Testis (tissue), 3 donors: ENCODE measurements around the gene SPDEF. TPM values are rescaled to one million over a fixed set of nuclear protein-coding genes. Genes with fewer than 3 reads are reported as not detected.

Experiments
- DNase-seq: peaks from one replicate; pipeline ENCODE4 v3.0.0-alpha.2; 2019
- H3K27ac ChIP-seq, 2 donors: fragments of 200-600 bp; sonication (generic); one replicate each; pipeline ENCODE4 v1.5.1; 2019
- H3K27me3 ChIP-seq: fragments of 200-600 bp; sonication (generic); one replicate; pipeline ENCODE4 v1.5.1; 2019
- H3K36me3 ChIP-seq: fragments of 200-600 bp; sonication (generic); one replicate; pipeline ENCODE4 v1.5.1; 2017; ENCODE audit warnings: low read depth; ENCODE audit errors: missing control alignments
- H3K4me1 ChIP-seq: fragments of 200-600 bp; sonication (generic); one replicate; pipeline ENCODE4 v1.5.1; 2019
- H3K4me3 ChIP-seq, 2 donors: fragments of 200-600 bp; sonication (generic); one replicate each; pipeline ENCODE4 v1.5.1; 2017 to 2019
- H3K9me3 ChIP-seq: fragments of 200-600 bp; sonication (generic); one replicate; pipeline ENCODE4 v1.5.1; 2017
- CTCF ChIP-seq, 3 experiments: fragments of 450-650 bp in 2 of 3; fragments of 200-600 bp in 1 of 3; sonication (generic) in 1 of 3; IDR thresholded peaks; one replicate each; pipeline ENCODE4 v1.5.1; 2016 to 2019; ENCODE audit warnings: antibody characterized with exemption in 3 of 3, mild to moderate bottlenecking in 2 of 3, moderate library complexity in 1 of 3
- POLR2A ChIP-seq: fragments of 450-650 bp; IDR thresholded peaks from one replicate; pipeline ENCODE4 v1.6.1; 2017; ENCODE audit warnings: antibody characterized with exemption, mild to moderate bottlenecking, moderate library complexity
- WGBS, 2 donors: methylation state at CpG; one replicate each; pipeline ENCODE4 v1.1.5; 2018; 5-methylcytosine and 5-hydroxymethylcytosine counted together
- intact Hi-C: fragments of 100-400 bp; cut with DNase I; formaldehyde crosslinking; loops from one replicate; pipeline ENCODE4 v1.15.1; 2023; ENCODE audit warnings: low total_unique reads
- polyA plus RNA-seq: library from polyadenylated mRNA; stranded (reverse); fragments of 350-450 nt; fragmentation: Illumina TruSeq; extraction: RNeasy Lipid Tissue Mini Kit (QIAGEN cat#74804); gene quantifications from one replicate; pipeline ENCODE4 v1.2.3, GENCODE V29; 2014; ENCODE audit warnings: low read depth, low replicate concordance; ENCODE audit not compliant: insufficient read depth
- total RNA-seq, 2 donors: library from RNA; depleted of rRNA; stranded (reverse); fragments of >200 nt; gene quantifications; one replicate each; pipeline ENCODE4 v1.2.3, GENCODE V29; 2016

SPDEF gene
- total and polyA plus RNA-seq, 3 donors from 2014 or later, result 0.33 to 0.62 (median 0.47) TPM

GRCh38 chr6:34517966-34518365 lies 38.2 kb downstream of the SPDEF start:
- Histone ChIP-seq H3K9me3 (no peaks in the 10 kb centered on the region), H3K36me3 (no peaks in the 10 kb centered on the region), H3K27me3 (no peaks in the 10 kb centered on the region), H3K4me3 (no peak overlapping the region), H3K27ac (no peak overlapping the region), H3K4me1 (peaks cover 7% of the 10 kb centered on the region)
- DNase-seq, result no peak
- 87 to 96% methylated on average over 5 to 8 of the region's 8 CpGs for WGBS, 2 donors
- TF ChIP-seq POLR2A, result no peak
- TF ChIP-seq CTCF (IDR thresholded peaks at IDR 0.05), result no peak
- intact Hi-C loops, result no loop called here

GRCh38 chr6:34517461-34517881 lies 38.7 kb downstream of the SPDEF start:
- TF ChIP-seq POLR2A (no peak), CTCF (IDR thresholded peaks at IDR 0.05) (no peak)

GRCh38 chr6:34516391-34517324 lies 39.5 kb downstream of the SPDEF start:
- no peak overlapping the region for H3K27ac ChIP-seq
- no peak overlapping the region for H3K4me3 ChIP-seq
- intact Hi-C loops, result no loop called here
- no peaks in the 10 kb centered on the region for H3K27me3 ChIP-seq
- no peak for DNase-seq
- no peaks in the 10 kb centered on the region for H3K9me3 ChIP-seq
- peaks cover 7% of the 10 kb centered on the region for H3K4me1 ChIP-seq
- TF ChIP-seq POLR2A, result no peak
- TF ChIP-seq CTCF (IDR thresholded peaks at IDR 0.05), result no peak
- 89 to 90% methylated on average over 17 to 22 of the region's 22 CpGs for WGBS, 2 donors
- no peaks in the 10 kb centered on the region for H3K36me3 ChIP-seq

More at GRCh38 chr6:34517461-34517881, 38.7 kb downstream of the SPDEF start:
- intact Hi-C loops, result no loop called here
- Histone ChIP-seq H3K4me3 (no peak overlapping the region), H3K4me1 (peaks cover 7% of the 10 kb centered on the region), H3K27ac (no peak overlapping the region), H3K27me3 (no peaks in the 10 kb centered on the region), H3K9me3 (no peaks in the 10 kb centered on the region), H3K36me3 (no peaks in the 10 kb centered on the region)
- 86 to 91% methylated on average over 4 of the region's 4 CpGs for WGBS, 2 donors
- DNase-seq, result no peak

- H3K4me3 ChIP-seq, result no peak overlapping the region
These were observed 40.4 kb downstream of the SPDEF start for GRCh38 chr6:34515473-34516387.

More at GRCh38 chr6:34515473-34516387, 40.4 kb downstream of the SPDEF start:
- no peaks in the 10 kb centered on the region for H3K36me3 ChIP-seq
- intact Hi-C loops, result no loop called here
- no peak for DNase-seq
- H3K27me3 ChIP-seq, result no peaks in the 10 kb centered on the region
- WGBS, 2 donors, result 90 to 92% methylated on average over 6 to 13 of the region's 13 CpGs
- peaks cover 7% of the 10 kb centered on the region for H3K4me1 ChIP-seq
- H3K9me3 ChIP-seq, result no peaks in the 10 kb centered on the region
- TF ChIP-seq POLR2A (no peak), CTCF (IDR thresholded peaks at IDR 0.05) (no peak)
- H3K27ac ChIP-seq, result no peak overlapping the region
